GM18507 (cell line): ENCODE data around the gene WFDC5.

Experiments used
- DNase-seq: peaks from one replicate; pipeline ENCODE4 v3.0.0; 2011; ENCODE audit warnings: low read depth; ENCODE audit not compliant: insufficient read length; ENCODE audit errors: extremely low spot score
- FAIRE-seq: peaks from 2 replicates; lab custom pipeline; 2011; peaks lifted over from hg19 to GRCh38; lab: Jason Lieb, UNC

Gene WFDC5

DNA sequence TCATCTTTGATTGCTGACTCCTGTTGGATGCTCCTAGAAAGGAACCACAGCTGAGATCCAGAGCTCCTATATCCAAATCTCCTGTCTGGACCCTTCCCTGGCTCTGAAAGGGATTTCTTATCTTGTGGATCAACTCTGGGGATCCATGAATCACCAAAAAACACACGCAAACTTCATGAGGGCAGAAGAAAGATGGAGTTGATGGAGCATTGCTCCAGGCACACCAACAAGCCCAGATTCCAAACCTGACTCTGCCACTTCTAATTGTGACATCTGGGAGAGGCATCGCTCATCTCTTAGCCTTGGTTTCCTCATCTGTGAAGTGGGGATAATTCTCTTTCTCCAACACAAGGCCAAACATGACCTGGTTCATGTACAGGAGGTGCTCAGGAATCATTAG is 20.8 kb downstream of the WFDC5 start:
- no peak for DNase-seq
- no peak for FAIRE-seq

DNA sequence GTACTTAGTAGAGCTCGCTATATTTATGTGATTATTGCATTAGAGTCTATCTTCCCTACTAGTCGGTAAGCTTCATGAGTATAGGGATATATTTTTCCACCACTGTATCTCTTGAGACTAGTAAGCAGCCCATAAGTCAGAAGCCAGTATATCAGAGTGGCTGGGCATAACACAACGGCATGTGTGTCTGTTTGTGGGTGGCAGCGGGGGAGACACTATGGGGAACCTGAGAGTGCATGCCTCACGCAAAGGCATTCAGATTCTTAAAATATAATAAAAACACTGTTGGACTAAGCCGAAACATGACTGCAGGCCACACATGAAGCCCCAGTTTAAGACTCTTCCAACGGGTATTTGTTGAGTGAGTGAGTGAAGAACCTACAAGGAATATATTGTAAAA is 22.1 kb downstream of the WFDC5 start:
- no peak for DNase-seq
- FAIRE-seq, result no peak

DNA sequence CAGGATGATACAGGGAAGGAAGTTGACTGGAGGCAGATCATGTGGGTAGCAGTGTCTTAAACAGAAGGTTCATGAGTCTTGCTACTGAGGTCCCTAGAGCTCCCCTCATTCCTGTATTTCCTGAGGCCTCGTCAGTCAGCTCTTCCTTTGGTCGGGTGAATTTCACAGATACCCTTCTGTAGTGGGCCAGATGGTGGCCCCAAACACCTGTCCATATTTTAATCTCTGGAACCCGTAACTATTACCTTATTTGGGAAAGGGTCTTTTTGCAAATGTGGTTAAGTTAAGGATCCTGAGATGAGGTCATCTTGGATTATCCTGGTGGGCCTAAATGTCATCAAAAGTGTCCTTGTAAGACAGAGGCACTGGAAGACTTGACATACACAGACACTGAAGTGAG is 23.6 kb downstream of the WFDC5 start:
- DNase-seq (no peak), FAIRE-seq (no peak)

DNA sequence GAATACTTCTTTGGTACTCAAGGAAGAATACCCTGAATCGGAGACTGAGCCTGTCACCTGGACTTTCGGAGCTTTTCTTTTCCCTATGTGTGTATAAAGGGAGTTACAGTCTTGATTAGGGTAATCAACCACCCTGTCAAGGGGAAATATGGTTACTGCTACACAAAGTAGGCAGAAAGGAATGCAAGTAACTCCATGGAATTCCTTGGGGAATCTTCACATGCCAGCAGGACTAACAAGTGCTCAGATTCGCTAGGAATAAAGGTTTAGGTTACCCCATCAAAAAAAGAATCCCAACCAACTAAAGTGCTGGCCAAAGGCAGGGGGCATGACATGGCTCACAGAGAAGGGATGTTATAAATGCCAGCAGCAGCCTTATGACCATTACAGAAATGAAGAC is 24.5 kb downstream of the WFDC5 start:
- DNase-seq (no peak), FAIRE-seq (no peak)

DNA sequence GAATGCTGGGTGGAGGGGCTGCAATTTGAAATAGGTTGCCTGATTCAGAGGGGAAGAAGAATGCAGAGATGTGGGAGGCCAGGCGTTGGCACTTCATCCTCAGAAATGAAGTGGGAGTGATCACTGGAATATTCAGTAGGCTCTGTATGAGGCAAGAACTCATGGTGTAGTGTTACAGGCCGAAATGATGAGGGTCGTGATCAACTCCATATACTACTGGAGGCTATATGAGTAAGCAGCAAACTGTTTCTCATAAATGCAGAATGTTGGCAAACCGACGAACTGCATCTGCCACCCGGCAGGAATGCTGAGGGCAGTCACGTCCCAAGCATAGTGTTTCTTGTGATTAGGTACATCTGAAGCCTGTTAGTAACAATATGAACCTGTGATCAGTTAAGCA is 26.7 kb downstream of the WFDC5 start:
- DNase-seq (no peak), FAIRE-seq (no peak)

DNA sequence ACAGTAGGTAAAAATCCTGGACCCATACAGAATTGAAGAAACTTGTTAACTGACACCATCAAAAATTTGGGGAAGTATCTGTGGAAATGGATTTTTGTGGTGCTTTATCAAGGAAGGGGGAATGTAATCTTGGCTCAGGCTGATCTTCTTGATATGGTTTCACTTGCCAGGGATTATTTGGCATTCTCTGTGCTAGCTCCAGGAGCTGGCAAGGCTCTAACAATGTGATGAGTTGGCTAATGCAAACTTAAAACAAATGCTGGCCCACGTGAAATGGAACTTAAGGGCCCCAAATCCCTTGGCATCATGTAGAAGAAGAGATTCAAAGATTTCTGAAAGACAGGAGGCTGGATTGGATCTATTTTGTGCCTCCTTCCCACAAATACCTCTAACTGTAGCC is 27.2 kb downstream of the WFDC5 start:
- no peak for FAIRE-seq
- DNase-seq, result no peak

GRCh38 chr20:45087097-45087790 is 27.7 kb downstream of the WFDC5 start:
- FAIRE-seq, result no peak
- no peak for DNase-seq

DNA sequence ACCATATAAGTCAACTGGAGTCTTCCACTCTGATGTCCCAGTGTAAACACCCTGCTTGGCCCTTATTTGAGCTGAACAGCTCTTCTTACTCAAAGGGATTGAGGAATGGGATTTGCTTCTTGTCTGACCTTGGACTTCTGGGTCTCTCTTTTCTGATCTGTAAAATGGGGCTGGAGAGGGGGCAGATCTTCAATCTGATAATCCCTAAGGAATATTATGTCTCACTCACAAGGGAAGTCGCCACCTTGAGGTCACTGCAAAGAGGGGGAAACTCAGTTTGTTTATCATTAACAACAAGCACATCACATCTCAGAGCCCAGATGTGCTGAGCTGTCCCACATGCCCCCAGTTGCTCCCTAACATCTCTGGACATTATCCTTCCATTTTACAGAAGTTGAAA is 29.1 kb downstream of the WFDC5 start:
- DNase-seq (no peak), FAIRE-seq (no peak)

GRCh38 chr20:45085289-45085688 is 29.7 kb downstream of the WFDC5 start:
- no peak for DNase-seq
- no peak for FAIRE-seq

DNA sequence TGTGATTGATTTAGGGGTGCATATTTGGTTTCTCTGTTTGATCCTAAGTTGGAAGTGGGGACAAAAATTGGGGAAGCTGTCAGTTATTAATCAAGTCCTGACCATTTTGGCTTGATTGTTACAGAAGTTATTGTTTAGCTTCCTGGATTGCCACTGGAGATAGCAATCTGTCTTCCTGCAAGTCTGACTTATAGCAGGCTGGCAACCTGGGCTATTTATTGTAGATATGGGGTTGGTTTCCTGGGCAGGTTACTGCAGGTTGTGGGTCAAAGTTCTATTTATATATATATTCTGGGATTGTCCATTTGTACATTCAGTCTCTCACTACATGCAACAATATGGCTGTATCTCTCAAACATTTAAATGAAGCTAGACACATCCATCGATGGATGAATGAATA is 31.8 kb downstream of the WFDC5 start:
- FAIRE-seq (no peak), DNase-seq (no peak)

- DNase-seq, result no peak
- FAIRE-seq, result no peak
These were observed 32.5 kb downstream of the WFDC5 start for GRCh38 chr20:45082468-45082867.

DNA sequence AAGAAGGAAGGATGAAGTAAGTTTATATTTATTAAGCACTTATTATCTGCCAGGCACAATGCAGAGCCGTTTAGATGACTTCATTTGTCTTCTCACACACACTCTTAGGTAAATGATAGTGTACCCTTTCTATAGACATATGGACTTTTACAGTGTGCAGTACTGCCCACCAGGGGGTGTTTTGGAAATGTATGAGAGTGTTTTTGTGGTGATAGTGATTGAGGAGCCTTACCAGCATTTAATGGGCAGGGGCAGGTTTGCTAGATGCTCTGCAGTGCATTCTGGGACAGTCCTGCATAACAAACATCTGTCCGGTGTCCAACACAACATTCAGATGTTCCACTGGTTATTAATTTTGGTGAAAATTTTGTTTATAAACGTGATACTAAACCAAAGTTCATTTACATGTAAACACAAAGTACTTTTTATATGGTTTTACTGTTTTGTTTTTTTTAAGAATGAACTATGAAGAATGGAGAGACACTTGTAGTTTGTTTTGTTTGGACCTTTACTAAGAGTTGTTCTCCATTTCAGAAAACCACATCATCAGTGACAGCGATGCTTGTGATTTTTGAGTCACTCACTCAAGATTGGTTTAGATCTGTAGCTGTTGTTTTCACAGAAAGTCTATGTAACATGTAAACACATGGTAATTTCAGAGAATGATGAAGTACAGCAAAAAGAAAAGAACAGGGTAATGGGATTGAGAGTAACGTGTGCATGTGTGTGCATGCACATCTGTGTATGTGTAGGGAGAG is 33.9 kb downstream of the WFDC5 start:
- DNase-seq (no peak), FAIRE-seq (no peak)

GRCh38 chr20:45077559-45077958 is 37.4 kb downstream of the WFDC5 start:
- FAIRE-seq, result no peak
- no peak for DNase-seq

- FAIRE-seq (no peak), DNase-seq (no peak)
These were observed 41.8 kb downstream of the WFDC5 start for GRCh38 chr20:45073221-45073620.

DNA sequence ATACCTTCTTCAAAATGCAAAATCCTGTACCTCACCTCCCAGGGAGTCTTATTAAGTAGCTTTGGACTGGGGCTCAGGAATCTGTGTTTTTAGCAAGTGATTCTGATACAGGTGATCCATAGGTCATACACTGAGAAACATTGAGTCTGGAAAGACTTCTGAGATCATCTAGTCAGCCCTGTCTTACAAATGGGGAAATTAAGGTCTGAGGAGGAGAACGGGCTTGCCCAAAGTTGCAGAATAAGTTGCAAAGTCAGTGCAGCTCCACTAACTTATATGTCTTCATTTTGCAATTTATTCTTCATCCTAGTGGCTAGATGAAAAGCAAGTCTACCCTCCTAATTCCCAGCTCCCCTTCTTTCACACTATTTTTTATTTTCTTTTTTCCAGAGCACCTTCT is 42.9 kb downstream of the WFDC5 start:
- no peak for FAIRE-seq

DNA sequence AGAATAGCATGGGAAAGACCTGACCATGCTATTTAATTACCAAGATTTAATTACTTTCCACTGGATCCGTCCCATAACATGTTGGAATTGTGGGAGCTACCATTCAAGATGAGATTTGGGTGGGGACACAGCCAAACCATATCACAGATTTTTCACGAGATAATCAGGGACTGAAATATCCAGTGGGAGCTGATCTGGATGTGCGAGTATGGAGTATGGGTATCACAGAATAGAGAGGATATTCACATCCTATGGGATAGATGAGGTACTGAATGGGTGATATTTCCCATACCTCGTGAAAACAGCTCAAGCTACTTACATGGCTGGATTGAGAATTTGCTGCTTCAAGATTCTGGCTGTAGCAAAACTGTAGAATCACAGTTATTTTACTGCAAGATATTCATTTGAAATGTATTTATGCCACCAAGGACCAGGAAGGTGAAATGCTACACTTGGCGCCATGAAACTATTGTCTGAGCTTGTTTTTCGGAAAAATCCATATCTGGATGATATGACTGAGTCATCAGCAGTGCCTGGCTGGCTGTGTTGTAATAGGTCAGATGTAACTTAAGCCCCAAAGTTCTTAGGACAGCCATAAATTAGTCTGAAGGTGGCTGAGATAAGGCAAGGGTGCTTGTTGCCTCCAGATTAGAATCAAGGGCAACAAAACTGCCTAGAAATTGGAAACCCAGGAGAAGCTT is 43.9 kb downstream of the WFDC5 start:
- DNase-seq, result no peak
- no peak for FAIRE-seq

More for the DNA sequence above, 42.9 kb downstream of the WFDC5 start:
- no peak for DNase-seq

GRCh38 chr20:45069261-45069660 is 45.7 kb downstream of the WFDC5 start:
- FAIRE-seq (no peak), DNase-seq (no peak)

- FAIRE-seq (no peak), DNase-seq (no peak)
These were observed 47.4 kb downstream of the WFDC5 start for GRCh38 chr20:45067558-45067957.

- FAIRE-seq, result no peak
- DNase-seq, result no peak
These were observed 47.9 kb downstream of the WFDC5 start for GRCh38 chr20:45067087-45067486.

- no peak for FAIRE-seq
These were observed 48.6 kb downstream of the WFDC5 start for GRCh38 chr20:45066372-45066771.

GRCh38 chr20:45064812-45065211 is 50.2 kb downstream of the WFDC5 start:
- DNase-seq (no peak), FAIRE-seq (no peak)

More at GRCh38 chr20:45066372-45066771, 48.6 kb downstream of the WFDC5 start:
- DNase-seq, result no peak
